Hematopoietic multipotent progenitor cell treated with erythropoietin and hydrocortisone succinate and interleukin-3 and kit ligand, for 15 days (in vitro differentiated cells): ENCODE data around the gene LDB2.

Experiments
- DNase-seq: peaks from one replicate; pipeline ENCODE4 v3.0.0-alpha.2; 2015; ENCODE audit warnings: low spot score

The LDB2 gene

GRCh38 chr4:16483540-16483939 is 414.9 kb downstream of the LDB2 start:
- no peak for DNase-seq

- DNase-seq, result no peak
These were observed 418.4 kb downstream of the LDB2 start for GRCh38 chr4:16480011-16480410.

GRCh38 chr4:16472537-16472936 is 425.9 kb downstream of the LDB2 start:
- DNase-seq, result no peak

- DNase-seq, result no peak
These were observed 431.4 kb downstream of the LDB2 start for GRCh38 chr4:16467061-16467460.

- DNase-seq, result no peak
These were observed 431.9 kb downstream of the LDB2 start for GRCh38 chr4:16466581-16466980.

GRCh38 chr4:16464651-16465050 is 433.8 kb downstream of the LDB2 start:
- no peak for DNase-seq

GRCh38 chr4:16462656-16463055 is 435.8 kb downstream of the LDB2 start:
- DNase-seq, result no peak

- no peak for DNase-seq
These were observed 437.1 kb downstream of the LDB2 start for GRCh38 chr4:16461362-16461761.

- no peak for DNase-seq
These were observed 440.5 kb downstream of the LDB2 start for GRCh38 chr4:16457944-16458343.
